GM11168 (cell line): Measurements from ENCODE around the gene ZNRF1.
"Not testable (repeated sequence)": the region's sequence is repeated elsewhere in the genome, so short reads cannot be mapped to it uniquely, and the experiment has no call there.

Experiments
- in situ Hi-C: fragments of 300-500 bp; cut with MboI; formaldehyde crosslinking; loops from one replicate; pipeline ENCODE4 v1.12.0; 2022; ENCODE audit warnings: low sequenced_read_pairs; ENCODE audit not compliant: unreplicated experiment

Gene ZNRF1

DNA sequence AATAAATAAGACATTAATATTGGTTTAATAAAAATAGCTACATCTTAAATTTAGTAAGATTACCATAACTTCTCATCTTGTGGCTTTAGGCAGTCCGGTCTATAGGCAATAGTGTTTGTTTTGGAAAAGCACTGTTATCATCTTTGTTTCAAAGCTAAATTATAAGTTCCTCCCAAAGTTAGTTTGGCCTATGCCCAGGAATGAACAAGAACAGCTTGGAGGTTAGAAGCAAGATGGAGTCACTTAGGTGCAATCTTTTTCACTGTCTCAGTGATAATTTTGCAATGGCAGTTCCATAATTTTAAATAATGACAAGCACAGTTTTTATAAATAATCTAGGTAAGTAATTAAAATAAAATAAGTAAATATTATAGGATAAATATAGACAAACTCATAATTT lies 123.8 kb downstream of the ZNRF1 start:
- in situ Hi-C loops: no loop called here

DNA sequence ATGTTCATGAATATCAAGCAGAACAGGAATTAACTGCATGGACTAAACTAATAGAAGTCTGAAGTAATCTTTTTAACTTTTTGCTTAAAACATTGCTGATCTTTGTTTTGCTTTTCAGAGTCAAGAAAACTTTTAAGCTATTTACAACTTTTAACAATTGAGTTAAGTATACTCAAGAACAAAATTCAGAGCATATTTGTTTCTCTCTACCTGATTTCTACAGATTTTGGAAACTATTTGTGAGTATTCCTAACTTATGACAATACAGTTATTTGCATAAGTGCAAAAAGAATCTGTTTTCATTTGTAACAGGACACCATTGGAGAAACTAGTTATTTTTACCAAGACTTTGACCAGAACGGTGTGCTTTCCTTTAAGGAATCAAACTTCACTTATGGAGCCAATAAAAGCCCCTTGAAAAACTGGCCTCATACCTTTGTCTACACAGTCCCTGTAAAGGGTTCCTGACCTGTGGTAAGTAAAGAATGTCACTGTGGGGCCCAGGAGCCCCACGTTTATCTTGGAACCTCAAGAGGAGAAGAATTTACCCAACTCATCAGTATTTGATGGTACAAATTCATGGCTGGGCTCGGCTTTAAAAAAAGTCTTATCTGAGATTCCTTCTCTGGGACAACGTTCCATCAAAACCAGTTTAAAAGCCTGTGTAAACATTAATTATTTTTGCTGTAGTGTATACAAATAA lies 129.0 kb downstream of the ZNRF1 start:
- in situ Hi-C loops: no loop called here

DNA sequence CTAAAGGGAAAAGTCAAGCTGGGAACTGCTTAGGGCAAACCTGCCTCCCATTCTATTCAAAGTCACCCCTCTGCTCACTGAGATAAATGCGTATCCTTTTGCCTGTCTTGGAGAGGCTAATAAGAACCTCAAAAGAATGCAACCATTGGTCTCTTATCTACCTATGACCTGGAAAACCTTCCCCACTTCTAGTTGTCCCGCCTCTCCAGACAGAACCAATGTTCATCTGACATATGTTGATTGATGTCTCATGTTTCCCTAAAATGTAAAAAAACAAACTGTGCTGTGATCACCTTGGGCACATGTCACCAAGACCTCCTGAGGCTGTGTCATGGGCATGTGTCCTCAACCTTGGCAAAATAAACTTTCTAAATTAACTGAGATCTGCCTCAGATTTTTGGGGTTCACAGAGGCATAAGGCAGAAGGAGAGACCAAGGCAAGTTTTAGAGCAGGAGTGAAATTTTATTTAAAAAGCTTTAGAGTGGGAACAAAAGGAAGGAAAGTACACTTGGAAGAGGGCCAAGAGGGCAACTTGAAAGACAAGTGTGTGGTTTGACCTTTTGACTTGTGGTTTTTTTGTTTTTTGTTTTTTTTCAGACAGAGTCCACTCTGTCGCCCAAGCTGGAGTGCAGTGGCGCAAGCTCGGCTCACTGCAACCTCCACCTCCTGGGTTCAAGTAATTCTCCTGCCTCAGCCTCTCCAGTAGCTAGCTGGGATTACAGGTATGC lies 130.8 kb downstream of the ZNRF1 start:
- in situ Hi-C loops: not testable (repeated sequence)

DNA sequence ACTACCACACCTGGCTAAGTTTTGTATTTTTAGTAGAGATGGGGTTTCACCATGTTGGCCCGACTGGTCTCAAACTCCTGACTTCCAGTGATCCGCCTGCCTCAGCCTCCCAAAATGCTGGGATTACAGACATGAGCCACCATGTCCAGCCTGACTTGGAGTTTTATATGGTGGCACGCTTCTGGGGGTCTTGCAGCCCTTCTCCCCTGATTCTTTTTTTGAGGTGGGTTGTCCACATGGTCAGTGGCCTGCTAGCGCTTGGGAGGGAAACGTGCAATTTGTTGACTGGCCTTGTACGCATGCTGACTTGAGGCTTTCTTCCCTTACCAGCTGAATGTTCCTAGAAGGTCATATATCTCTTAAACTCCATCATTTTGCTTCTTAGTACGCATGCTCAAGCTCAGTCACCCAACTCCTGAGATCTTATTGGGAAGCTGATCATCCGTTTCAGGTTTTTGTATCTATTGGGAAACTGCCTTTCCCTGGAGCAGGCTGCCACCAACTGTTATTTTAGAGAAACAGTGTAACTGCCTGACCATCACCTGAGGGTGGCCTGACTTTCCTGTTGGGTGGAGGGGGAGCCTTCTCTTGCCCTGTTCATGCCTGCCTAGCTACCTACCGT lies 131.4 kb downstream of the ZNRF1 start:
- in situ Hi-C loops: no loop called here

DNA sequence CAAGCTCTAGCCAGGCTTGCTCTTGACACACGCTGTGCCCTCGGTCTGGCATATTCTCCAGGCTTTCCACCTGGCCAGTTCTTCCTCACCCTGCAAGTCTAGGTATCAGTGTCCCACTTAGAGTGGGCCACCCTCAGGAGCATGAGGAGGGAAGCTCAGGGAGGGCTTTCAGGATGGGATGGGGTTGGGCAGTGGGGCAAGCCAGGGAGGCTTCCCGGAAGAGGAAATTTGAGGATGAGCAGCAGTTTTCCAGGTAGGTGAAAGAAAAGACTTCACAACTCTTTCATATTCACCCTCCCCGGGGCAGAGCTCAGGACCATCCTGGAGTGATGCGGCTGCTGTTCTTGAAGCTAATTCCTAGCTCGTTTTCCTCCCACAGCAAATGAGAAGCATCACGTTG lies 132.3 kb downstream of the ZNRF1 start:
- in situ Hi-C loops: no loop called here

DNA sequence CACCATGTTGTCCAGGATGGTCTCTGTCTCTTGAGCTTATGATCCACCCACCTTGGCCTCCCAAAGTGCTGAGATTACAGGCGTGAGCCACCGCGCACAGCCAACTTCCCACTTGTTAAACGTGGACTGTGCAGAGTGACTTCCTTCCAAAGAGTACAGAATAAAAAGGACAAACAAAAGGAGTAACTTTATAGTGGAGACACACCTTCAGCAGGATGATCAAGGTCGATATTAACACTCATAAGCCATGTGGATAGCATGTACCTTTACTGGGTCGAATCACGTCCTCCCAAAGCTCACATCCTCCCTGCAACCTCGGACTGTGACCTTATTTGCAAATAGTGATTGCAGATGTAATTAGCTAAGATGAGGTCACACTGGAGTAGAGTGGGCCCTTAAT lies 139.4 kb downstream of the ZNRF1 start:
- in situ Hi-C loops: no loop called here

DNA sequence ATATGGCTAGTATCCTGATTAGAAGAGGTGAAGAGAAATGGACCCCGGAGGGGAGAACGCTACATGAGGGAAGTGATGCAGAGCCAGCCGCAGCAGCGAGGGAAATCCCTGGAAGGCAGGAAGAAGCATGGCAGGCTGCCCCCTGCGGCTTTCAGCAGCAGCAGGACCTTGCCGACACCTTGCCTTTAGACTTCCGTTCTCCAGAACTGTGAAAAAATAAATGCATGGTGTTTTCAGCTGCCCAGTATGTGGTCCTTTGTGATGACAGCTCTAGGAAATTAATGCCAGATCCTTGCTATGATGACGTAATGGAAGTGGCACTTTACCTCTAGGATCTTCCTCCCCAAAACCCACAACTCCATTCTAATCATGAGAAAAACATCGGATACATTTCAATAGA lies 139.8 kb downstream of the ZNRF1 start:
- in situ Hi-C loops: no loop called here

DNA sequence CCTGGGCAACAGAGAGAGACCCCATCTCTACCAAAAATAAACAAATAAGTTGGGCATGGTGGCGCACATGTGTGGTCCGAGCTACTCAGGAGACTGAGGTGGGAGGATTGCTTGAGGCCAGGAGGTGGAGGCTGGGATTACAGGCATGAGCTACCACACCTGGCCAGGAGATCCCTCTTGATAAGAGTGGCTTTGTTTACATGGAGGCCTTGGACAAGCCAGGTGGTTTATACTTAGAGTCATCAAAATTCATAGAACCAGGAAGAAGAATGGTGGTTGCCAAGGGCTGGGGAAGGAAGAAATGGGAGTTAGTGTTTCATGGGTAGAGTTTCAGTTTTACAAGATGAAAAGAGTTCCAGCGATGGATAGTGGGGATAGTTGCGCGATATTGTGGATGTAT lies 140.7 kb downstream of the ZNRF1 start:
- in situ Hi-C loops: no loop called here

DNA sequence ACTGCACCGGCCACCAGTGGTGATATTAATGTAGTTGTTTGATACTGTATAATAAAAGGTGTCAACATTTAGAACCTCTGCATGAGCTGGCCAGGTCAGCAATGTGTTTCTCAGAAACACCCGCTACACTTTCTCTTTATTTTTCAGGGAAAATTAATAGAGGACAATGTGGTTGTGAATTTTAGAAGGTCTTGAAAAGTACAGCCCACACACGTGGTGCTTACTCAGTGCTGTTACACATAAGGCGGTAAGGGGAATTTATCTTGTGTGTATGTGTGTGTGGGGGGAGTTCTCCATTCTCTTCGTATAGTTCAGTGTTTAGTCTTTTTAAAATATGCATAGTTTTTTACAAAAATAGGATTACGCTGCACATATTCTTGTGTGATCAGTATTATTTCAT lies 145.1 kb downstream of the ZNRF1 start:
- in situ Hi-C loops: no loop called here

DNA sequence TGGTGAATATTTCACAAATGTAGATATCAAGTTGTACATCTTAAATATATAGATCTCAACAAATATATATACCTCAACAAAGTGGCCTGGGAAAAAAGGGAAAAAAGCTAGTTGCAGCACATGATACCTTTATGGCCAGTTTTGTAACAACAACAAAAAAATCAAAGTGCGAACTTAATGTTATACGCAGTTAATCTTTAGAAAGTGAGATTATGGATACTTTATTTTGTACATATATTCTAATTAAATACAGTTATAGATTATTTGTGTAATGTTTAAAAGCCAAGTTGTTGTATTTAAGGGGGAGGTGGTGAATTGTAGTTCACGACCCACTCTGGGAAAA lies 149.1 kb downstream of the ZNRF1 start:
- in situ Hi-C loops: no loop called here

DNA sequence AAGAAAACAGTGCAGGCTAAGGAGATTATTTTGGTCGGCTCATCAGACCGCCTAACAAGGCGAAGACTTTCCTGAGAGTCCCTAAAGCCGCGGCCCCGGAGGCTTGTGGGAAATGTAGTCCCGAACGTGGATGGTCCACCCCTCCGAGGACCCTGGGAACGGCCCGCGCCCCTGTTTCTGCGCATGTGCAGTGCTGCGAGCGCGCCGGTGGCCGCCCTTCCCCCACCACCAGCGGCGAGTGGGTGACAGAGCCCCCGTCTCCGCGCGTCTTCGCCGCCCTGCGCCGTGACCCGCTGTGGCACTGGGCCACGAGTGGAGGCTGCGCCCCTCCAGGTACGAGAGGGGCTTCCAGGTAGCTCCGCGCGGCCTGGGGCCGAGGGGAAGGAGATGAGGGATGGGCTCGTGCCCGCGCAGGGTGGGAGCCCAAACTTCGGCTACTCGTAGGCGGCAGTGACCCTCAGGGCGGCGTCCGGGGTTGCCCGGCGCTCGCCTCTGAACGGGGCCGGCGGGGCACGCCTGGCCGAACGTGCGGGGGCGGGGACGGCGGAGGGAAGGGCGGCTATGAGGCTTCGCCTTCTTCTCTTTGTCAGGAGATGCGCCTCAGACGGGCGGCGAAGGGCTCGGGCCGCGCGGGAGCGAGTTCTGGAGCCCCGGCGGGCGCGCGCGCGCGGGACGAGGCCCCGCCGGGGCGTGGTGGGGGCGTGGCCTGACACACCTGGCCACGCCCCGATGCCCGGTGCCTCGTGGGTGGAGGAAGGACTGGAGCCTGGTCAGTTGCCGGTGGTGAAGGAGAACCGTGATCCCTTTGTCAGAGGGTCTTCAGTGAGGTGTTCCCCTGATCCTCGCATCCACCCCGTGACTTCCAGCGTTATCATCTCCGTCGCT lies 149.7 kb downstream of the ZNRF1 start, which contains the start of gene ZFP1:
Gene ZFP1, plus strand, starts transcription at position 214 of the 885 bp plus-strand sequence. CDS start 4,428 bp downstream, outside the sequence.
- in situ Hi-C loops: no loop called here

DNA sequence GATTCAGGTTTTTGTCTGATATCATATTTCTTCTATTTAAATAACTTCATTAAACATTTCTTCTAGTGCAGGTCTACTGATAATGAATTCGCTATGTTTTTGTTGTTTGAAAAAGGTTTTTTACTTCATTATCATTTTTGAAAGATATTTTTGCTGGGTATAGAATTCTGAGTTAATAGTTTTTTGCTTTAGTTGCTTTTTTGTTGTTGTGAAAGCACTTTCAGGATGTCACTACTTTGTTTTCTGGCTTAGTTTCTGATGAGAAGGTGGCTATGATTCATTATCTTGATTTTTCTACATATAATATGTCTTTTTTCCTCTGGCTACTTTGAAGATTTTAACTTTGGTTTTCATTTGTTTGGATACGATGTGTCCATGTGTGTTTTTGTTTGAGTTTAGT lies 153.0 kb downstream of the ZNRF1 start:
- in situ Hi-C loops: no loop called here

DNA sequence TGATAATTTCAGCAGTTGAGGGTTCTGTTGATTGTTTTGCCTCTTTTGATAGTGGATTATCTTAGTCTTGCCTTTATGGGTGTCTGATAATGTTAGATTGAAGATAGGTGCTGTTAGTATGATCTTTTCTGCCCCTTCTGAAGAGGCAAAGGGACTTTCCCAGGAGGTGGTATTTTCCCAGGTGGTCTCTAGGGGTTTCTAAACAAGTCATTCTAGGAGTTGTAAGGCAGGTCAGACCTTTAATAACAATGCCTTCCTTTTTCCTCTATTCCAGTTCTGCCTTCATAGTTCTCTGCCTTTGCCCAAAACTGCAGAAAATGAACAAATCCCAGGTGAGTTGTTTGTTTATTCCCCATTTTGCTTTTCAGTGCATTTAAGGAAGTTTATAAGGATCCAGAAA lies 153.8 kb downstream of the ZNRF1 start:
- in situ Hi-C loops: no loop called here

DNA sequence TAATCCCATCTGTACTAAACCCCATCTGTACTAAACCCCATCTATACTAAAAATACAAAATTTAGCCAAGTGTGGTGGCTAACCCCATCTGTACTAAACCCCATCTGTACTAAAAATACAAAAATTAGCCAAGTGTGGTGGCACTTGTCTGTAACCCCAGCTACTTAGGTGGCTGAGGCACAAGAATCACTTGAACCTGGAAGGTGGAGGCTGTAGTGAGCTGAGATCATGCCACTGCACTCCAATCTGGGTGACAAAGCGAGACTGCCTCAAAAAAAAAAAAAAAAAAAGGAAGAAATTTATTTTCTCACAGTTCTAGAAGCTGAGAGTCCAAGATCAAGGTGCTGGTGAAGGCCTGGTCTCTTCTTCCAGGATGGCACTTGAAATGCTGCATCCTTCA lies 161.6 kb downstream of the ZNRF1 start:
- in situ Hi-C loops: no loop called here
